T-helper 17 cell (primary cell): ENCODE measurements around the gene KCNJ5. TPM values are rescaled to one million over a fixed set of nuclear protein-coding genes. Genes with fewer than 3 reads are reported as not detected.

ENCODE experiments used
- ATAC-seq: fragments of 150-1000 bp; cut with Tn5 transposase; 2 replicates; pipeline ENCODE4 v1.10.0; 2021; ENCODE audit warnings: mild to moderate bottlenecking, moderate library complexity
- DNase-seq, 3 donors: peaks; one replicate each; pipeline versions ENCODE4 v3.0.0 to v3.0.0-alpha.2; 2020 to 2021
- H3K9me3 ChIP-seq: one replicate; pipeline ENCODE4 v1.7.0; 2013; ENCODE audit warnings: low read length, mild to moderate bottlenecking; ENCODE audit not compliant: control insufficient read depth, poor library complexity, severe bottlenecking
- H3K27ac Mint-ChIP-seq: one replicate; pipeline ENCODE4 v1.8.0; 2022; ENCODE audit warnings: mild to moderate bottlenecking, moderate library complexity, mixed read lengths
- H3K27me3 Mint-ChIP-seq: one replicate; pipeline ENCODE4 v1.8.0; 2022; ENCODE audit warnings: mixed read lengths
- H3K36me3 Mint-ChIP-seq: one replicate; pipeline ENCODE4 v1.8.0; 2022; ENCODE audit warnings: low read depth, mixed read lengths
- H3K4me1 Mint-ChIP-seq: one replicate; pipeline ENCODE4 v1.8.0; 2022; ENCODE audit warnings: mild to moderate bottlenecking, mixed read lengths
- H3K4me3 Mint-ChIP-seq: one replicate; pipeline ENCODE4 v1.8.0; 2022; ENCODE audit warnings: mild to moderate bottlenecking, moderate library complexity, mixed read lengths
- total RNA-seq, 4 donors: library from RNA in 2 of 4; stranded (reverse) in 2 of 4; gene quantifications; one replicate each; pipeline ENCODE4 v1.2.3 and lab custom pipeline; 2022 to 2026

The KCNJ5 gene
- total RNA-seq (not detected), total RNA-seq (lab: John Stamatoyannopoulos, UW) (0 to 0.12 reads per million in 2 donors)

GRCh38 chr11:128890543-128891368, at the start of gene KCNJ5:
Gene KCNJ5, plus strand, starts transcription at chr11:128891356. Its CDS starts 19,918 bp downstream, at chr11:128911274.
- DNase-seq = no peak
- peaks cover 70% of the 10 kb centered on the region for H3K27me3 Mint-ChIP-seq
- no peaks in the 10 kb centered on the region for H3K9me3 ChIP-seq
- H3K27ac Mint-ChIP-seq = peak within 1 kb of the TSS; percentile 41
- ATAC-seq = peak; percentile 60
- H3K4me3 Mint-ChIP-seq = peak within 1 kb of the TSS; percentile 88
- peaks cover 17% of the 10 kb centered on the region for H3K4me1 Mint-ChIP-seq
- peaks cover 5% of the 10 kb centered on the region for H3K36me3 Mint-ChIP-seq

- Mint-ChIP-seq H3K4me1 (peaks cover 67% of the 10 kb centered on the region), H3K27me3 (no peaks in the 10 kb centered on the region), H3K4me3 (peak overlapping the region; percentile 21), H3K27ac (peak overlapping the region; percentile 95), H3K36me3 (no peaks in the 10 kb centered on the region)
- DNase-seq = no peak
- no peaks in the 10 kb centered on the region for H3K9me3 ChIP-seq
- ATAC-seq = peak; percentile 48
Observed at GRCh38 chr11:128841461-128842072, 49.6 kb upstream of the KCNJ5 start.

GRCh38 chr11:128843198-128843785, 47.9 kb upstream of the KCNJ5 start:
- H3K36me3 Mint-ChIP-seq = no peaks in the 10 kb centered on the region
- no peak overlapping the region for H3K4me3 Mint-ChIP-seq
- H3K27ac Mint-ChIP-seq = peak overlapping the region; percentile 53
- no peaks in the 10 kb centered on the region for H3K9me3 ChIP-seq
- peaks cover 59% of the 10 kb centered on the region for H3K4me1 Mint-ChIP-seq
- H3K27me3 Mint-ChIP-seq = no peaks in the 10 kb centered on the region
- DNase-seq = no peak
- ATAC-seq = no peak

- no peak for DNase-seq
- ATAC-seq = peak; percentile 62
- H3K36me3 Mint-ChIP-seq = no peaks in the 10 kb centered on the region
- H3K27ac Mint-ChIP-seq = peak overlapping the region; percentile 87
- peaks cover 58% of the 10 kb centered on the region for H3K4me1 Mint-ChIP-seq
- H3K4me3 Mint-ChIP-seq = peak overlapping the region; percentile 55
- H3K9me3 ChIP-seq = no peaks in the 10 kb centered on the region
- H3K27me3 Mint-ChIP-seq = no peaks in the 10 kb centered on the region
Observed at GRCh38 chr11:128845334-128845780, 45.8 kb upstream of the KCNJ5 start.

- Mint-ChIP-seq H3K27ac (no peak overlapping the region), H3K4me1 (peaks cover 46% of the 10 kb centered on the region), H3K36me3 (no peaks in the 10 kb centered on the region), H3K4me3 (no peak overlapping the region), H3K27me3 (no peaks in the 10 kb centered on the region)
- no peak for ATAC-seq
- no peaks in the 10 kb centered on the region for H3K9me3 ChIP-seq
- DNase-seq = no peak
Observed at GRCh38 chr11:128846985-128847384, 44.2 kb upstream of the KCNJ5 start.

- no peaks in the 10 kb centered on the region for H3K9me3 ChIP-seq
- Mint-ChIP-seq H3K27me3 (no peaks in the 10 kb centered on the region), H3K36me3 (no peaks in the 10 kb centered on the region), H3K4me3 (no peak overlapping the region), H3K27ac (peak overlapping the region; percentile 54), H3K4me1 (peaks cover 33% of the 10 kb centered on the region)
- ATAC-seq (peak; percentile 79), DNase-seq (peak; percentile 52 to 70 (median 58))
Observed at GRCh38 chr11:128848815-128849455, 42.2 kb upstream of the KCNJ5 start.

- H3K4me3 Mint-ChIP-seq = no peak overlapping the region
- no peak for DNase-seq
- H3K4me1 Mint-ChIP-seq = peaks cover 20% of the 10 kb centered on the region
- H3K9me3 ChIP-seq = no peaks in the 10 kb centered on the region
- no peak for ATAC-seq
- H3K27ac Mint-ChIP-seq = no peak overlapping the region
- H3K27me3 Mint-ChIP-seq = peaks cover 5% of the 10 kb centered on the region
- H3K36me3 Mint-ChIP-seq = peaks cover 7% of the 10 kb centered on the region
Observed at GRCh38 chr11:128852327-128853023, 38.7 kb upstream of the KCNJ5 start.

GRCh38 chr11:128853559-128853958, 37.6 kb upstream of the KCNJ5 start:
- DNase-seq (no peak), ATAC-seq (no peak)
- H3K9me3 ChIP-seq = no peaks in the 10 kb centered on the region
- Mint-ChIP-seq H3K27me3 (peaks cover 5% of the 10 kb centered on the region), H3K4me3 (no peak overlapping the region), H3K4me1 (peaks cover 16% of the 10 kb centered on the region), H3K36me3 (peaks cover 7% of the 10 kb centered on the region), H3K27ac (no peak overlapping the region)

GRCh38 chr11:128854841-128855240, 36.3 kb upstream of the KCNJ5 start:
- H3K4me3 Mint-ChIP-seq = no peak overlapping the region
- peaks cover 5% of the 10 kb centered on the region for H3K27me3 Mint-ChIP-seq
- peaks cover 13% of the 10 kb centered on the region for H3K4me1 Mint-ChIP-seq
- no peak for DNase-seq
- no peak overlapping the region for H3K27ac Mint-ChIP-seq
- H3K36me3 Mint-ChIP-seq = peaks cover 7% of the 10 kb centered on the region
- no peaks in the 10 kb centered on the region for H3K9me3 ChIP-seq
- ATAC-seq = no peak

- H3K27ac Mint-ChIP-seq = peak overlapping the region; percentile 27
- DNase-seq = no peak
- no peak overlapping the region for H3K4me3 Mint-ChIP-seq
- no peaks in the 10 kb centered on the region for H3K9me3 ChIP-seq
- no peak for ATAC-seq
- H3K4me1 Mint-ChIP-seq = peaks cover 17% of the 10 kb centered on the region
- H3K27me3 Mint-ChIP-seq = peaks cover 11% of the 10 kb centered on the region
- peaks cover 7% of the 10 kb centered on the region for H3K36me3 Mint-ChIP-seq
Observed at GRCh38 chr11:128856241-128856640, 34.9 kb upstream of the KCNJ5 start.

GRCh38 chr11:128857341-128857740, 33.8 kb upstream of the KCNJ5 start:
- Mint-ChIP-seq H3K4me1 (peaks cover 17% of the 10 kb centered on the region), H3K27me3 (peaks cover 11% of the 10 kb centered on the region), H3K4me3 (no peak overlapping the region), H3K27ac (no peak overlapping the region), H3K36me3 (peaks cover 7% of the 10 kb centered on the region)
- ATAC-seq (no peak), DNase-seq (no peak)
- H3K9me3 ChIP-seq = no peaks in the 10 kb centered on the region

GRCh38 chr11:128859563-128860441, 31.4 kb upstream of the KCNJ5 start:
- H3K4me3 Mint-ChIP-seq = peak overlapping the region; percentile 43

More at GRCh38 chr11:128859563-128860441, 31.4 kb upstream of the KCNJ5 start:
- peaks cover 17% of the 10 kb centered on the region for H3K4me1 Mint-ChIP-seq
- H3K27ac Mint-ChIP-seq = no peak overlapping the region
- peaks cover 12% of the 10 kb centered on the region for H3K27me3 Mint-ChIP-seq
- ATAC-seq (peak; percentile 96), DNase-seq (peak; percentile 62 to 80 (median 70))
- H3K36me3 Mint-ChIP-seq = peaks cover 7% of the 10 kb centered on the region
- H3K9me3 ChIP-seq = no peaks in the 10 kb centered on the region
